SKM-1 treated with dmso at 0.1 percent for 144 hours (cell line): Measurements from ENCODE around the gene ARMH3.
"Not testable (repeated sequence)": the region's sequence is repeated elsewhere in the genome, so short reads cannot be mapped to it uniquely, and the experiment has no call there.

ENCODE experiments used
- DNase-seq: peaks from one replicate; lab custom pipeline; 2025; ENCODE audit not compliant: unreplicated experiment; lab: John Stamatoyannopoulos, UW

Gene ARMH3

GRCh38 chr10:101993651-101994200 is 62.2 kb downstream of the ARMH3 start:
- DNase-seq = no peak

GRCh38 chr10:101993221-101993620 is 62.8 kb downstream of the ARMH3 start:
- DNase-seq = no peak

- no peak for DNase-seq
Measured at GRCh38 chr10:101987136-101987535, 68.8 kb downstream of the ARMH3 start.

- no peak for DNase-seq
Measured at GRCh38 chr10:101986624-101986971, 69.4 kb downstream of the ARMH3 start.

GRCh38 chr10:101980677-101981076 is 75.3 kb downstream of the ARMH3 start:
- not testable (repeated sequence) for DNase-seq

GRCh38 chr10:101974091-101974971 is 81.6 kb downstream of the ARMH3 start:
- DNase-seq = peak; percentile 27

- DNase-seq = no peak
Measured at GRCh38 chr10:101972761-101973160, 83.2 kb downstream of the ARMH3 start.

GRCh38 chr10:101969412-101969922 is 86.5 kb downstream of the ARMH3 start:
- no peak for DNase-seq

- no peak for DNase-seq
Measured at GRCh38 chr10:101968940-101969321, 87.0 kb downstream of the ARMH3 start.

GRCh38 chr10:101968286-101968939 is 87.6 kb downstream of the ARMH3 start:
- DNase-seq = no peak

- DNase-seq = no peak
Measured at GRCh38 chr10:101967713-101968112, 88.3 kb downstream of the ARMH3 start.

GRCh38 chr10:101967119-101967518 is 88.9 kb downstream of the ARMH3 start:
- no peak for DNase-seq

GRCh38 chr10:101965075-101965765 is 90.8 kb downstream of the ARMH3 start:
- no peak for DNase-seq

GRCh38 chr10:101961591-101962498 is 94.1 kb downstream of the ARMH3 start:
- no peak for DNase-seq

- DNase-seq = no peak
Measured at GRCh38 chr10:101960879-101961395, 95.0 kb downstream of the ARMH3 start.

GRCh38 chr10:101959346-101959916 is 96.5 kb downstream of the ARMH3 start:
- no peak for DNase-seq

- no peak for DNase-seq
Measured at GRCh38 chr10:101958691-101959090, 97.3 kb downstream of the ARMH3 start.

- no peak for DNase-seq
Measured at GRCh38 chr10:101956898-101957297, 99.1 kb downstream of the ARMH3 start.

GRCh38 chr10:101956117-101956516 is 99.9 kb downstream of the ARMH3 start:
- no peak for DNase-seq

GRCh38 chr10:101952191-101952590 is 103.8 kb downstream of the ARMH3 start:
- no peak for DNase-seq
